Measurements from ENCODE around the gene PROP1.
"Not testable (repeated sequence)": the region's sequence is repeated elsewhere in the genome, so short reads cannot be mapped to it uniquely, and the experiment has no call there.

PROP1 gene

DNA sequence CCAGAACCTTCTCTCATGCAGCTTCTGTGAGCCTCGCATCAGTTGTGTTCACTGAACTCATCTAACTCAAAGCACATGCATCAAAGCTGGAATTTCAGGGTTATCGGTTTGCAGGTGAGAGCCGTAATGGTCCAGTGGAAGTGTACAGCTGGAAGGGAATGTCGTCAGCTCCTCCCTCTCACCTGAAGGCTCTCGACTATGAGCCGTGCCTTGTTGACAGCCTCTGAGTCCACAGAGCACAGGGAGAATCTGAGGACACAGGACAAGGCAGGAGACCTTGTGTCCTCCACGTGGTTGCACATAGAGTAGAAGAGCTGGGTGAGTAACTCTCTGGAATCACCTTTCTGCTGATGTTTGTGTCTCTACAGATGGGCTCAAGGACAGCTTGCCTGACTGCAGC is 38.8 kb downstream of the PROP1 start:
- Histone ChIP-seq H3K36me3 (ENCODE audit: control insufficient read depth, insufficient read depth, low read length) (no peaks in the 10 kb centered on the region), H3K27me3 (ENCODE audit: control insufficient read depth, insufficient read depth, low read length) (no peaks in the 10 kb centered on the region), H3K27ac (ENCODE audit: low read depth, low read length) (no peak overlapping the region), H3K4me3 (ENCODE audit: low read length) (no peak overlapping the region), H3K4me1 (ENCODE audit: control insufficient read depth, insufficient read depth, low read length) (no peaks in the 10 kb centered on the region), H3K9ac (ENCODE audit: low read length) (no peak overlapping the region)

DNA sequence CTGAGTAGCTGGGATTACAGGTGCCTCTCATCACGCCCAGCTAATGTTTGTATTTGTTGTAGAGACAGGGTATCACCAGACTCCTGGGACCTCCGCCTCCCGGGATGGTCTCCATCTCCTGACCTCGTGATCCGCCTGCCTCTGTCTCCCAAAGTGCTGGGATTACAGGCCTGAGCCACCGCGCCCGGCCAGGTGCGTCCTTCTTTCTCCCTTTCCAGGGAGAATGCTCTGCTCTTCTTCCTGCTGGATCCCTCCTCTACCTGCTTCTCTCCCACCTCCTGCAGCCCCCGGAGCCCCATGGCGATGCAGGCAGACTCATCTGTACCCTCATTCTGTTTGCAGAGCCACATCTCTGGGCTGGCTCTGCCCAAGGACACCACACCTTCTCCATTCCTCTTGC is 42.9 kb downstream of the PROP1 start:
- not testable (repeated sequence) for H3K36me3 ChIP-seq (ENCODE audit: control insufficient read depth, insufficient read depth, low read length); H3K4me3 ChIP-seq (ENCODE audit: low read length); H3K4me1 ChIP-seq (ENCODE audit: control insufficient read depth, insufficient read depth, low read length); H3K27me3 ChIP-seq (ENCODE audit: control insufficient read depth, insufficient read depth, low read length); H3K9ac ChIP-seq (ENCODE audit: low read length); H3K27ac ChIP-seq (ENCODE audit: low read depth, low read length)

DNA sequence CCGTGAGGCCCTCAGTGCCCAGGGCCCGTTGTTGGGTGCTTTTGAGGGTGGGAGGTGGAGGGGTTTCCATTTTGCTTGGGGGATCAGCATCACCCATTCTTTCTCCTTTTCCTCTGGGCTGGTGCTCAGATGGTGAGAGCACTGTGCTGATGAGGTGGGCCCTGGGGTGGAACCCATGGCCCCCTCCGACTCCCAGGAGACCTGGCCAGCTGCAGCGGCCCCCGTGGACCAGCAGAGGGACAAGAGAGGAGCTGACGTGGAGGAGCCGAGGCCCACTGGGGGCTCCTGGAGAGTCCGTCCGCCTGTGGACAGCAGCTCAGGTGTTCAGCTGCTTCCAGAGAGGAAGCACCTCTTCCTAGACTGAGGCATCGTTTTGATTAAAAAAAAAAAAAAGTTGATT is 46.4 kb downstream of the PROP1 start:
- not testable (repeated sequence) for H3K27ac ChIP-seq (ENCODE audit: low read depth, low read length); H3K4me3 ChIP-seq (ENCODE audit: low read length); H3K36me3 ChIP-seq (ENCODE audit: control insufficient read depth, insufficient read depth, low read length); H3K27me3 ChIP-seq (ENCODE audit: control insufficient read depth, insufficient read depth, low read length); H3K9ac ChIP-seq (ENCODE audit: low read length); H3K4me1 ChIP-seq (ENCODE audit: control insufficient read depth, insufficient read depth, low read length)

DNA sequence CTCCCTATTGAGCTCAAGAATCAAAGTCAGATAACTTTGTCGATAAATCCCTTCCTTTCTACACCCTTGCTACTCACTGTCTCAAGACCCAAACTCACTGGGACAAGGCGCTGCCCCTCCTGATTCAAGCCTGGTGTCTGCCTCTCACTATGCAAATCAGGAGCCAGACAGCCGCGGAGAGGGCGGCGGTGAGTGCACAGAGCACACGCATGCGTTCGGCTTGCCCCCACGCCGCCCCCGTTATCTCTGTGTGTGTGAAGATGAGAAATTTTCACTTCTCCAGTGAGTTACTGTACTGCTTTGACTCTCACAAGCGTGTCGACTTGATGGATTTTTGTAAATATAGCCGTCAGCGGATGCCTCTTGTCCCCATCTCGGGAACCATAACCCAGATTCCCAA is 47.0 kb downstream of the PROP1 start:
- not testable (repeated sequence) for H3K27ac ChIP-seq (ENCODE audit: low read depth, low read length); H3K27me3 ChIP-seq (ENCODE audit: control insufficient read depth, insufficient read depth, low read length); H3K9ac ChIP-seq (ENCODE audit: low read length); H3K4me1 ChIP-seq (ENCODE audit: control insufficient read depth, insufficient read depth, low read length); H3K4me3 ChIP-seq (ENCODE audit: low read length); H3K36me3 ChIP-seq (ENCODE audit: control insufficient read depth, insufficient read depth, low read length)

DNA sequence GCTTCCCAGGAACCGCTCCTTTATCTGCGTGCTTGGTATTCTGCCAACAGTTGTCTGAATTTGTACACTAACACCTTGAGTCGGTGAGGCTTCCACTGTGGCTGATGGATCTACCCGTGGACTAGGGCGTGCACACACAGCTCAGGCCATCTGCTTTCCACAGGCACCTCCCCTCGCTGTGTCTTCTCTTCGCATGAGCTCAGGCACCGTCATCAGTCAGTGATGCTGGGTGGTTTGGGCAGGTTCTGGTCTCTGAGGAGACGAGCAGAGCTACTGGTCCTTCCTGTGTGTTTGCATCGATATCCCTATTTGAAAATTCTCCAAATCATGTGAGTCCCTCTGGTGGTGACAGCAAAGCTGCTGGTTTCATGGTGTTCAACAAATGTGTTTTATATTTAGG is 48.1 kb downstream of the PROP1 start:
- H3K9ac ChIP-seq (ENCODE audit: low read length); H3K4me1 ChIP-seq (ENCODE audit: control insufficient read depth, insufficient read depth, low read length); H3K27ac ChIP-seq (ENCODE audit: low read depth, low read length): not testable (repeated sequence)

DNA sequence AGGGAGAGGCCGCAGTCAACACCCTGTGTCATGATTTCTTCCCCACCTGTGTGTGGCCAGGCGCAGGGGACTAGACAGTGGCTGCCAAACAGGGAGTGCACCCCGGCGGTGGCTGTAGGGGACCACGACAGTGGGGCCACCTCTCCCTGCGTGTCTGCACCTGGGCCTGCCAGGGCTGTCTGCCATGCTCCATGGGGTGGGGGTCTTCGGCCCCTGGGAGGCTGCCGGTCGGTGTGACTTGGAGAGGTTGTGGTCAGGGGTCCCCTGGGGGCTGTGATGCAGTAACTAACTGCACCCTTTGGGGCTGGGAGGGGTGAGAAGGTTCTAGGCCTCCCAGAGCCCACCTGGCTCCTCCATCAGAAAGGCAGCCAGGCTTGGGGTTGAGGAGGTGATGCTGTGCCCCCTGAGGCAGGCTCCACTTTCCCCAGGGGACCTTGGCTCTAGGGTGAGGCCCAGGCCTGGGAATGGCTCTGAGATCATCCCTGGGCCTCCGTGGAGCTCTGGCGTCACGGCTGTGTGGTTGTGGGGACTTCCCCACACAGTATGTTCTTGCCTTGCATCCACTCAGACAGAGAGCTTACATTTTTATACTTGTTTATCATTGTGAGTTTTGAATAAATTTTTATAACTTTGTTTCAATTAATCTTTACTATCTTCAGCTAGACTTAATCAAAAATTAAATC is 50.3 kb downstream of the PROP1 start:
- not testable (repeated sequence) for H3K36me3 ChIP-seq (ENCODE audit: control insufficient read depth, insufficient read depth, low read length); H3K27me3 ChIP-seq (ENCODE audit: control insufficient read depth, insufficient read depth, low read length); H3K4me1 ChIP-seq (ENCODE audit: control insufficient read depth, insufficient read depth, low read length); H3K27ac ChIP-seq (ENCODE audit: low read depth, low read length); H3K4me3 ChIP-seq (ENCODE audit: low read length); H3K9ac ChIP-seq (ENCODE audit: low read length)

More for the DNA sequence above, 48.1 kb downstream of the PROP1 start:
- not testable (repeated sequence) for H3K4me3 ChIP-seq (ENCODE audit: low read length); H3K36me3 ChIP-seq (ENCODE audit: control insufficient read depth, insufficient read depth, low read length); H3K27me3 ChIP-seq (ENCODE audit: control insufficient read depth, insufficient read depth, low read length)

DNA sequence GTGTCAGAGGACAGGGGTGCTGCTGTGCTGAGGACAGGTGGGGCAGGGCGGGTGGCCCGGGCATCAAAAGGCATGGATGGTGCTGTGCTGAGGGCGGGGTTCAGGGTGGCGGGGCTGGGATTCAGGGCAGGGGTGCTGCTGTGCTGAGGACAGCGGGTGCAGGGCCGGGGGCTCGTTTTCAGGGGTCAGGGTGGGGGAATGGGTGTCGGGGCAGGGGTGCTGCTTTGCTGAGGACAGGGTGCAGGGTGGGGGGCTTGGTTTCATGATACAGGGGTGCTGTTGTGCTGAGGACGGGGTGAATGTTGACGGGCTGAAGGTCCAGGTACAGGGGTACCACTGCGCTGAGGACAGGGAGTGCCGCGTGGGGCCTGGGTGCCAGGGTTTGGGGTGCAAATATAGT is 50.9 kb downstream of the PROP1 start:
- H3K9ac ChIP-seq (ENCODE audit: low read length); H3K27me3 ChIP-seq (ENCODE audit: control insufficient read depth, insufficient read depth, low read length); H3K27ac ChIP-seq (ENCODE audit: low read depth, low read length); H3K4me1 ChIP-seq (ENCODE audit: control insufficient read depth, insufficient read depth, low read length); H3K36me3 ChIP-seq (ENCODE audit: control insufficient read depth, insufficient read depth, low read length); H3K4me3 ChIP-seq (ENCODE audit: low read length): not testable (repeated sequence)

DNA sequence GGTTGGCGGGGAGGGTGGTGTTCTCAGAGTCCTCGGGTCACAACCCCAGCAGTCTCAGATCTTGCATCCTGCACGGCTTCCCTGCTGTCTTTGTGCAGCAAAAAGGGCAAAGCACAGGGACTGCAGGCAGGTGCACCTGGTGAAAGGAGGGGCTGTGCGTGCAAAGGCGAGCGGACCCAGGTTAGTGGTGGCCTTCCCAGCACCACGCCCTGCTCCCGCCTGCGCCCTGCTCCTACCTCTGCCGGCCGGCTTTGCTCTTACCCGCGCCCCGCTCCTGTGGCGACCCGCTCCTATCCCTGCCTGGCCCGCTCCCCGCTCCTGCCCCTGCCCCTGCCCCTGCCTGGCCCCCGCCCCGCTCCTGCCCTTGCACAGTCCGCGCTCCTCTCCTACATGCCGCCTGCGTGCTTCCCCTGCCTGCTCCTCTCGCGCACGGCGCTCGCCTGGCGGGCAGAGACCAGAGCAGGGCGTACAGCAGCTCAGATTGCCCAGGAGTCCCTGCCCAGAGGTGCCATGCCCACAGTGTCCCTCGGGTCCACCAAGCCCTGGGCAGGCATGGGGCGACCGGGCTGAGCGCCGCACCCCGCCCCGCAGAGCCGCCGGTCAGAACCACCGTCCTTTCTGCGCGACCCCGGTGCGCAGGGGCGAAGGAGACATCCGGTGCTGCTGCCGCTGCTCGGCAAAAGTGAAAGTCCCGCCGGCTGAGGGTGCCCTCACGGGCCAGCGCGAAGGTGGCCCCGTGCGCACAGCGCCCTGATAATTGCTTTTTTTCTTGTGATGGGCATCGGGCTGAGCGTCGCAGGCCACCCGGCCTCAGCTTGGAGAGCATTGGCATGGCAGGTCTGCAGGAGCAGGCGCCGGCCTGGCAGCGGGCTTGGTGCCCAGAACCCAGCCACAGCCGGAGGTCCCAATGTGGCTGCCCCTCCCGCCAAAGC is 52.0 kb downstream of the PROP1 start:
- H3K9ac ChIP-seq (ENCODE audit: low read length); H3K36me3 ChIP-seq (ENCODE audit: control insufficient read depth, insufficient read depth, low read length); H3K27me3 ChIP-seq (ENCODE audit: control insufficient read depth, insufficient read depth, low read length); H3K4me1 ChIP-seq (ENCODE audit: control insufficient read depth, insufficient read depth, low read length); H3K27ac ChIP-seq (ENCODE audit: low read depth, low read length): not testable (repeated sequence)
- H3K4me3 ChIP-seq (ENCODE audit: low read length), result peak overlapping the region; percentile 55

DNA sequence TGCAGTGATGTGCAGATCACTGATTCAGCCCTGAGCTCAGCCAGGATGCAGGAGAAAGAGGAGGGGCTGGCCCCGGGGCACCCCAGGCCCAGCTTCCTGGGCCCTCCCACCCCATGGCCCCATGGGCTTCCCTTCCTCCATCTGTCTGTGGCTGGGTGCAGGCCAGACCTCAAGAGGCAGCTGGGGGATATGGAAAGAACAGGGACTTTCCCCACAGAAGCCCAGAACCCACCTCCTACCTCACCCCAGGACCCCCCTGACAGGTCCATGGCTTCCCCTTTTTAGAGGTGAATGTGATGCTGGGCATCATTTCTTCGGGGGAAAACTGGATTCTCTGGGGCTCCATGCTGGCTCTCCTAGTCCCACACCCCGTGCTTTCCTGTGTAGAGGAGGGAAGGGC is 53.1 kb downstream of the PROP1 start:
- H3K4me3 ChIP-seq (ENCODE audit: low read length); H3K36me3 ChIP-seq (ENCODE audit: control insufficient read depth, insufficient read depth, low read length); H3K4me1 ChIP-seq (ENCODE audit: control insufficient read depth, insufficient read depth, low read length); H3K27me3 ChIP-seq (ENCODE audit: control insufficient read depth, insufficient read depth, low read length); H3K27ac ChIP-seq (ENCODE audit: low read depth, low read length); H3K9ac ChIP-seq (ENCODE audit: low read length): not testable (repeated sequence)

All from rectal smooth muscle tissue (tissue), 1 donor.